Fibroblast of pulmonary artery (primary cell): Measurements from ENCODE around the gene SURF1.
"Not testable (repeated sequence)": the region's sequence is repeated elsewhere in the genome, so short reads cannot be mapped to it uniquely, and the experiment has no call there.

ENCODE experiments used
- DNase-seq: peaks from one replicate; pipeline ENCODE4 v3.0.0-alpha.2; 2010; ENCODE audit warnings: low read depth
- H3K4me3 ChIP-seq: replicated peaks from 2 replicates; pipeline ENCODE4 v1.5.1; 2011; ENCODE audit warnings: low read depth, mild to moderate bottlenecking, control low read depth, low read length, moderate library complexity
- TF ChIP-seq, protein P1 (sequence below): IDR thresholded peaks from 2 replicates; pipeline ENCODE4 v1.5.1; 2011; ENCODE audit warnings: mild to moderate bottlenecking, control low read depth, low read length, inconsistent platforms; ENCODE audit errors: missing control alignments

SURF1 gene

DNA sequence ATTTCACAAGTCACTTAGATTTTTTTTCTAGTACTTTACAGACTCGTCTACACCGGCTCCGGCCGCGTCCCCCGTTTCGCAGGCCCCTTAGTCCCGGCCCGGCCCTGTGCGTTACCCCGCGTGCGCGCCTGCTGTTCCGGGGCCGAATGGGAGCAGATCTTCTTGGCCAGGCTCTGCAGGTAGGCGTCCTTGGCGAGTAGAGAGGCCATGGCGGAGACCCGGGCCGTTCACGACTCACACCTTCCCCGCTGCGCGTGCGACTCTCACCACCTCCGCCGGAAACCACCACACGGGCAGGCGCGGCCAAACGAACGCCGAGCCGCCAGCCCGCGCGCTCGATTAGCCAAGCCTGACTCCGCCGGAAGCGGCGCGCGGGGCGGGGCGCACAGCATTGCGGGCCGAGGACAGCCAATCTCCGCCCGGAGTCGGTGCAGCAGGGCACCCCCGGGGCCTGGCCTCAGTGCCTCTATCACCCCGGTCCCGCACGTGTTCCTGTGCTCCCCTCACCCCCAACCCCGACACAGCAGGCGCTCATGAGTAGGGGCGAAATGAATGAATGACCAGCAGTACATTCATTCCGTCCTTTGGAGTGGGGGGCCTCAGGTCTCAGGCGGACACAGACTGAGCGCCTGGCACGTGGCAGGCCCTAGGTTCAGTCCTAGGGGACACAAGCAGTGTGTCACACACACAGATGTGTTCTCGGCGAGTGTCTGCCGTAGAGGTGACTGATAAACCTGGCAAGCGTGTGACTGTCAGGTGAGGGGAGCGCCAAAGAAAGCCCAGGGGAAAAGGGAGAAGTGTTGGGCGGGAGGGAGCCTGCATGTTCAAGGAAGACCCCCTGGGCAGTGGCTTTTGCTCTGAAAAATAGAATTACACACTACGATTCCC, 20.1 kb downstream of the SURF1 start, which contains the start of gene SURF6:
SURF6 (minus strand) TSS at position 265 of the 888 bp plus-strand sequence; CDS start at position 209, 56 bp downstream.
- peak within 1 kb of the TSS; percentile 80 for H3K4me3 ChIP-seq
- TF ChIP-seq, protein P1, sequence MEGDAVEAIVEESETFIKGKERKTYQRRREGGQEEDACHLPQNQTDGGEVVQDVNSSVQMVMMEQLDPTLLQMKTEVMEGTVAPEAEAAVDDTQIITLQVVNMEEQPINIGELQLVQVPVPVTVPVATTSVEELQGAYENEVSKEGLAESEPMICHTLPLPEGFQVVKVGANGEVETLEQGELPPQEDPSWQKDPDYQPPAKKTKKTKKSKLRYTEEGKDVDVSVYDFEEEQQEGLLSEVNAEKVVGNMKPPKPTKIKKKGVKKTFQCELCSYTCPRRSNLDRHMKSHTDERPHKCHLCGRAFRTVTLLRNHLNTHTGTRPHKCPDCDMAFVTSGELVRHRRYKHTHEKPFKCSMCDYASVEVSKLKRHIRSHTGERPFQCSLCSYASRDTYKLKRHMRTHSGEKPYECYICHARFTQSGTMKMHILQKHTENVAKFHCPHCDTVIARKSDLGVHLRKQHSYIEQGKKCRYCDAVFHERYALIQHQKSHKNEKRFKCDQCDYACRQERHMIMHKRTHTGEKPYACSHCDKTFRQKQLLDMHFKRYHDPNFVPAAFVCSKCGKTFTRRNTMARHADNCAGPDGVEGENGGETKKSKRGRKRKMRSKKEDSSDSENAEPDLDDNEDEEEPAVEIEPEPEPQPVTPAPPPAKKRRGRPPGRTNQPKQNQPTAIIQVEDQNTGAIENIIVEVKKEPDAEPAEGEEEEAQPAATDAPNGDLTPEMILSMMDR = no peak
- peak; percentile 86 for DNase-seq

DNA sequence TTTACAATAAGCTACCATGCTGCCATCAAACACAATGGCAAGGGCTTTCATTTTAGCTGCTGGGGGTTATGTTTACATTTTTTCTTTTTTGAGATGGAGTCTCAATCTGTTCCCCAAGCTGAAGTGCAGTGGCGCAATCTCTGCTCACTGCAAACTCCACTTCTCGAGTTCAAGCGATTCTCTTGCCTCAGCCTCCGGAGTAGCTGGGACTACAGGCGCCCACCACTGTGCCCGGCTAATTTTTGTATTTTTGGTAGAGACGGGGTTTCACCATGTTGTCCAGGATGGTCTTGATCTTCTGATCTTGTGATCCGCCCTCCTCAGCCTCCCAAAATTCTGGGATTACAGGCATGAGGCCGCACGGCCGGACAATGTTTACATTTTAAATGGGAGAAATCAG, 21.4 kb downstream of the SURF1 start:
- H3K4me3 ChIP-seq = peak overlapping the region; percentile 80
- DNase-seq = not testable (repeated sequence)

DNA sequence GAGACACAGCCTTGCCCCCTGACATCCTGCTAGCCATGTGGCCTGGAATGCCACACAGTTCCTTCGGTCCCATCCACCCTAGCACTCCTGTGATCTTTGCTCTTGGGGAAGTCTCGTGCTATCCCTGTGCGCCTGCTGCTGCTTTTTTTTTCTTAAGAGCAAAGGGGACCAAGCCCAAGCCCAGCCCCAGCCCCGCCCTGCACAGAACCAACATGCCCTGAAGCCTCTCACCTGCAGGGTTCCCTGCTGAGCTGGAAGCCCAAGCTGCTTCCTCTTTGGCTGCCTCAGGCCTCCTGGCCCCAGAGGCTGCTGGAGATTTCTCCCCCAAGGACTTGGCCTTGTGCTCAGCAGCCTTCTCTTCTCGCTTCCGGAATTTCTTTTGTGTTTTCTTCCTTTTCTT, 22.1 kb downstream of the SURF1 start:
- no peak overlapping the region for H3K4me3 ChIP-seq
- TF ChIP-seq, protein P1 = no peak
- no peak for DNase-seq

DNA sequence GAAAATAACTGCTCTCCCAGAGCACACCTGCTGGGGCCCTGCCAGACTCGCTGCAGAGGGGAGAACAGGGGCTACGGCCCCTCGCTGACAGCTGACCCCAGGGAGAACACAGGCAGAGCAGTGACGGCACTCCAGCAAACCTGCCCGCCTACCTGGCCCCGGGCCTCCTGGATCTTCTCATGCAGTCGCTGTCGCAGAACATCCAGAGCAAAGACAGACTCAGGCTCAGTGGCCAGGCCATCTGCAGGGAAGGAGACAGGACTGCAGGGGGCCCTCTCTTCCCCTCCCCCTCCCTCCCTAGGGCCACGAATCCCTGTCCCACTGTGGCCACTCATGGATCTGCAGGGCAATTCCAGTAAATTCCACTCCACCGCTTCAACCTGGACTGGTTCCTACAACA, 22.7 kb downstream of the SURF1 start:
- DNase-seq = no peak
- H3K4me3 ChIP-seq = no peak overlapping the region
- TF ChIP-seq, protein P1 = no peak

DNA sequence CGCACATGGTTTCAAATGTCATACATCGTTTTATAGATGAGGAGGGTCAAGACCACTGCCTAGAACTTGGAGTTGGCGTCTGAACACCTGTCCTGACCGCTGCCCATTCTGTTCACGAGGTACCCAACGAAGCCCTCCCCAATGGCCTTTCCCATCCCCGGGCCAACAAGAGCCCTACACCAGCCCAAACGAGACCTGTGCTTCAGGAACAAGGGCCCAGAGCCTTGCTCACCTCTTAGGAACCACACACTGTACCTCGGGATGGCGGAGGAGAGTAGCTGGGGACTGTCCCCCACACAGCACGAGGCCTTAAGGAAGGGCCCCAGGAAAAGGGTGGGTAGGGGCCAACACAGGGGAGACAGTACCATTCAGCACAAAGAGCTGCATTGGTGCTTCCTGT, 23.3 kb downstream of the SURF1 start:
- TF ChIP-seq, protein P1 = no peak

DNA sequence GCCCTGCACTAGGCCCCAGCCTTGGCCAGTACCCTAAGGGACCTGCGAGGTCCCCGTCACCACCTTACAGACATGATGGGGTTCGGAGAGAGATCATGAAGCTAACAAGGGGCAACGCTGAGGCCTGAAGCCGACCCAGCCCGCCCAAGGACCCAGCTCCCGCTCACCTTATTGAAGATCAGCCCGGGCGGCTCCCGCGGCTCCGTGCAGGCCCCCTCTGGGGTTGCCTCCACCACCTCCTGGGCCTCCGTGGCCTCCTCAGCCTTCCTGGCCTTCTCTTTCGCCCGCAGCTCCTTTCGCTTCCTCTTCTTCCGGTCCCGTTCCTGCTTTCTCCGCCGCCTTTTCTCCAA, 23.9 kb downstream of the SURF1 start:
- H3K4me3 ChIP-seq = no peak overlapping the region
- no peak for DNase-seq
- TF ChIP-seq, protein P1 = no peak

More for the DNA sequence above, 23.3 kb downstream of the SURF1 start:
- no peak for DNase-seq
- H3K4me3 ChIP-seq = no peak overlapping the region

DNA sequence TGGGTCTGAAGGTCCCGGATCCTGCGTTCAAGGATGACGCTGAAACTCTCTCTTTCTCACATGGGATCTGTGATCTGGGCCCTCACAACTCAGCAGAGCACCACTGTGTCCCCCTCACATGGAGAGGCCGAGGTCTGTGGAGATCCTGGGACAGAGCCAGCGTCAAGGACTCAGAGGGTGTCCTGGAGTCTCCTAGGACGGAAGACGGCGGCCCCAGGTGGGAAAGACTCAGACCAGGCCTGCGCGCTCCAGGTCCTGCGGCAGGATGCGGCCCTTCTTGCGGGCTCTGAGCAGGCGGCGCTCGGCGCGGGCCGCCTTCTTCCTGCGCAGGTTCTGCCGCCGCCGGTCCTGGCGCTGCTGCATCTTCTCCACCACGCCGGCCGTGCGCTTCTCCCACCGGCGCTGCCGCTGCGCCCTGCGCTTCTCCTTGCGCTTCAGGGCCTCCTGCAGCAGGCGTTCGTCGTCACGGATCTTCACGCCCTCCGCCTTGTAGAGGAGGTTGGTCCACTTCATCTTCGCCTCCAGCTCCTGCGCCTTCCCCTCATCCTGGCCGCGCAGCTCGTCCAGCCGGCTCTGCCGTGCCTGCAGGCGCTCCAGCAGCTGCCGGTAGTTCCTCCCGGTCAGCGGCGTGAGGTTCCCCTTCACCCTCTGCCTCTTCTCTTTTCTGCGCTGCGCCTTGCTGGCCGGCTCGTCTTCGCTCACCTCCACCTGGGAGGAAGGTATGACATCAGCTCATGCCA, 24.5 kb downstream of the SURF1 start:
- no peak overlapping the region for H3K4me3 ChIP-seq
- TF ChIP-seq, protein P1 = no peak

More for the DNA sequence above, 24.5 kb downstream of the SURF1 start:
- no peak for DNase-seq
